GM19395 (cell line): ENCODE results near the gene RUBCNL.
"Not testable (repeated sequence)": the region's sequence is repeated elsewhere in the genome, so short reads cannot be mapped to it uniquely, and the experiment has no call there.

Source experiments
- ATAC-seq: cut with Tn5 transposase; IDR thresholded peaks from one replicate; pipeline ENCODE4 v1.9.1; 2021; ENCODE audit warnings: mild to moderate bottlenecking, moderate library complexity; ENCODE audit not compliant: unreplicated experiment

RUBCNL gene

GRCh38 chr13:46387064-46387851 lies at the start of gene RUBCNL:
Gene RUBCNL, minus strand, starts transcription at chr13:46387252. Its CDS starts 14,777 bp downstream, at chr13:46372475.
- ATAC-seq: peak; percentile 29

- not testable (repeated sequence) for ATAC-seq
Measured at GRCh38 chr13:46429558-46429957, 42.5 kb upstream of the RUBCNL start.

GRCh38 chr13:46405457-46405856 lies 18.4 kb upstream of the RUBCNL start:
- ATAC-seq: no peak

- ATAC-seq: no peak
Measured at GRCh38 chr13:46404733-46405100, 17.7 kb upstream of the RUBCNL start.

- ATAC-seq: no peak
Measured at GRCh38 chr13:46403851-46404732, 17.0 kb upstream of the RUBCNL start.

- ATAC-seq: no peak
Measured at GRCh38 chr13:46402178-46402577, 15.1 kb upstream of the RUBCNL start.

GRCh38 chr13:46401432-46401831 lies 14.4 kb upstream of the RUBCNL start:
- ATAC-seq: peak; percentile 74

GRCh38 chr13:46396341-46396740 lies 9.3 kb upstream of the RUBCNL start:
- no peak for ATAC-seq

- ATAC-seq: peak; percentile 51
Measured at GRCh38 chr13:46392967-46393366, 5.9 kb upstream of the RUBCNL start.

GRCh38 chr13:46389457-46390451 lies 2.7 kb upstream of the RUBCNL start:
- peak; percentile 57 for ATAC-seq

GRCh38 chr13:46388846-46389245 lies 1.8 kb upstream of the RUBCNL start:
- no peak for ATAC-seq

GRCh38 chr13:46388308-46388707 lies 1.3 kb upstream of the RUBCNL start:
- no peak for ATAC-seq

- no peak for ATAC-seq
Measured at GRCh38 chr13:46386392-46387063, 524 bp downstream of the RUBCNL start.

GRCh38 chr13:46385946-46386345 lies 1.1 kb downstream of the RUBCNL start:
- no peak for ATAC-seq

GRCh38 chr13:46383383-46383782 lies 3.7 kb downstream of the RUBCNL start:
- ATAC-seq: no peak

- ATAC-seq: peak; percentile 44
Measured at GRCh38 chr13:46382224-46382623, 4.8 kb downstream of the RUBCNL start.

GRCh38 chr13:46380242-46380641 lies 6.8 kb downstream of the RUBCNL start:
- ATAC-seq: no peak

GRCh38 chr13:46379611-46380010 lies 7.4 kb downstream of the RUBCNL start:
- ATAC-seq: no peak

GRCh38 chr13:46378411-46378810 lies 8.6 kb downstream of the RUBCNL start:
- ATAC-seq: no peak

GRCh38 chr13:46377554-46377953 lies 9.5 kb downstream of the RUBCNL start:
- peak; percentile 46 for ATAC-seq
